Keratinocyte (primary cell): ENCODE results near the gene TFCP2L1. TPM values are rescaled to one million over a fixed set of nuclear protein-coding genes. Genes with fewer than 3 reads are reported as not detected.

Source experiments
- DNase-seq: peaks from one replicate; pipeline ENCODE4 v3.0.0-alpha.2; 2011; ENCODE audit warnings: low read depth, missing footprints, low spot score
- FAIRE-seq: peaks from 2 replicates; lab custom pipeline; 2011; peaks lifted over from hg19 to GRCh38; lab: Jason Lieb, UNC
- H2AFZ ChIP-seq: 2 replicates; pipeline ENCODE4 v1.6.0; 2012; ENCODE audit warnings: low read length, control low read depth, inconsistent platforms; ENCODE audit not compliant: control insufficient read depth
- H3K27ac ChIP-seq: 2 replicates; pipeline ENCODE4 v1.5.1; 2011; ENCODE audit warnings: low read length; ENCODE audit not compliant: control insufficient read depth, insufficient read depth
- H3K27me3 ChIP-seq: 3 replicates; pipeline ENCODE4 v1.6.0; 2011; ENCODE audit warnings: low read length; ENCODE audit not compliant: control insufficient read depth, insufficient read depth; ENCODE audit errors: extremely low read depth
- H3K36me3 ChIP-seq, 2 experiments: 2 replicates in 1 of 2; 3 replicates in 1 of 2; pipeline ENCODE4 v1.5.1; 2011; ENCODE audit warnings: low read length in 2 of 2, mild to moderate bottlenecking in 1 of 2; ENCODE audit not compliant: control insufficient read depth in 2 of 2, insufficient read depth in 2 of 2; ENCODE audit errors: extremely low read depth in 1 of 2
- H3K4me1 ChIP-seq: 3 replicates; pipeline ENCODE4 v1.5.1; 2011; ENCODE audit warnings: low read length; ENCODE audit not compliant: control insufficient read depth, insufficient read depth; ENCODE audit errors: extremely low read depth
- H3K4me2 ChIP-seq: 3 replicates; pipeline ENCODE4 v1.6.0; 2011; ENCODE audit warnings: low read depth, low read length; ENCODE audit not compliant: control insufficient read depth, insufficient read depth; ENCODE audit errors: extremely low read depth
- H3K4me3 ChIP-seq, 3 experiments: fragments of 200-600 bp in 1 of 3; sonication (generic) in 1 of 3; 2 replicates in 2 of 3; 3 replicates in 1 of 3; pipeline ENCODE4 v1.5.1; 2011 to 2016; ENCODE audit warnings: low read length in 3 of 3, mild to moderate bottlenecking in 3 of 3, control low read depth in 2 of 3, inconsistent platforms in 1 of 3, low read depth in 1 of 3, mixed read lengths in 1 of 3, mixed run types in 1 of 3, moderate library complexity in 1 of 3; ENCODE audit not compliant: control insufficient read depth in 2 of 3, insufficient read depth in 2 of 3; ENCODE audit errors: extremely low read depth in 1 of 3
- H3K79me2 ChIP-seq: 2 replicates; pipeline ENCODE4 v1.6.0; 2012; ENCODE audit warnings: low read length; ENCODE audit not compliant: control insufficient read depth, insufficient read depth
- H3K9ac ChIP-seq: 3 replicates; pipeline ENCODE4 v1.6.0; 2011; ENCODE audit warnings: low read length; ENCODE audit not compliant: control insufficient read depth, insufficient read depth; ENCODE audit errors: extremely low read depth
- H3K9me1 ChIP-seq: 3 replicates; pipeline ENCODE4 v1.6.0; 2011; ENCODE audit warnings: low read length; ENCODE audit not compliant: control insufficient read depth, insufficient read depth; ENCODE audit errors: extremely low read depth
- H3K9me3 ChIP-seq: 2 replicates; pipeline ENCODE4 v1.5.1; 2012; ENCODE audit warnings: low read depth, low read length; ENCODE audit not compliant: control insufficient read depth
- H4K20me1 ChIP-seq: 3 replicates; pipeline ENCODE4 v1.6.0; 2011; ENCODE audit warnings: low read length; ENCODE audit not compliant: control insufficient read depth, insufficient read depth; ENCODE audit errors: extremely low read depth
- CTCF ChIP-seq, 3 experiments: IDR thresholded peaks in 1 of 3; conservative IDR thresholded peaks in 1 of 3; optimal IDR thresholded peaks in 1 of 3; 2 replicates in 2 of 3; 3 replicates in 1 of 3; pipeline versions ENCODE3 to v1.5.1; 2011; ENCODE audit warnings: low read length in 3 of 3, mild to moderate bottlenecking in 3 of 3, moderate library complexity in 2 of 3, control low read depth in 1 of 3, inconsistent platforms in 1 of 3; ENCODE audit not compliant: insufficient read depth in 2 of 3; ENCODE audit errors: extremely low read depth in 1 of 3
- EZH2 ChIP-seq: IDR thresholded peaks from one replicate; pipeline ENCODE4 v1.6.1; 2012; ENCODE audit warnings: inconsistent platforms, mild to moderate bottlenecking, low read length, moderate library complexity
- dilution Hi-C: fragments of 300-500 bp; cut with MboI; formaldehyde crosslinking; loops from one replicate; pipeline ENCODE4 v1.7.0; 2020; ENCODE audit warnings: low sequenced_read_pairs; ENCODE audit not compliant: extremely low pct_ligation_motif_present
- polyA plus RNA-seq, 5 experiments: library from polyadenylated mRNA; depleted of rRNA in 3 of 5; stranded (reverse) in 3 of 5; stranded (forward) in 1 of 5; unstranded in 1 of 5; fragments of >200 nt; gene quantifications; 1 replicate in 1 of 5; 2 replicates in 3 of 5; 3 replicates in 1 of 5; pipeline versions ENCODE4 v1.2.1 to v1.2.3, GENCODE V29; 2011 to 2012; ENCODE audit warnings: missing spikeins in 2 of 5, low read depth in 1 of 5, low replicate concordance in 1 of 5

Gene TFCP2L1
- polyA plus RNA-seq, 1 donor (not counting 4 experiments of a cell fraction or from before 2014, with no cell fraction given) = 29.4 TPM

- H3K9me3 ChIP-seq = no peaks in the 10 kb centered on the region
- DNase-seq = no peak
- H3K9me1 ChIP-seq = no peaks in the 10 kb centered on the region
- H2AFZ ChIP-seq = no peak overlapping the region
- TF ChIP-seq EZH2 (no peak), CTCF (optimal IDR thresholded peaks at IDR 0.05 in 1 of 3, IDR thresholded peaks at IDR 0.05 in 1 of 3, conservative IDR thresholded peaks at IDR 0.05 in 1 of 3; ENCODE audit: extremely low read depth in 1 of 3, insufficient read depth in 2 of 3, low read length in 3 of 3) (no peak)
- H4K20me1 ChIP-seq = no peaks in the 10 kb centered on the region
- no peak for FAIRE-seq
- no peak overlapping the region for H3K27ac ChIP-seq
- no peaks in the 10 kb centered on the region for H3K79me2 ChIP-seq
- dilution Hi-C loops = no loop called here
- H3K27me3 ChIP-seq = no peaks in the 10 kb centered on the region
- no peak overlapping the region for H3K9ac ChIP-seq
- peaks cover 4% of the 10 kb centered on the region for H3K4me1 ChIP-seq
- no peak overlapping the region for H3K4me3 ChIP-seq
- H3K4me2 ChIP-seq = no peak overlapping the region
- no peaks in the 10 kb centered on the region for H3K36me3 ChIP-seq
These were observed 6.2 kb upstream of the TFCP2L1 start for GRCh38 chr2:121291251-121291580.

GRCh38 chr2:121289271-121289670 lies 4.3 kb upstream of the TFCP2L1 start:
- Histone ChIP-seq H4K20me1 (no peaks in the 10 kb centered on the region), H3K4me1 (peaks cover 7% of the 10 kb centered on the region), H2AFZ (no peak overlapping the region), H3K79me2 (peaks cover 7% of the 10 kb centered on the region), H3K9me1 (no peaks in the 10 kb centered on the region), H3K36me3 (no peaks in the 10 kb centered on the region), H3K4me3 (no peak overlapping the region), H3K9ac (no peak overlapping the region), H3K4me2 (no peak overlapping the region), H3K27me3 (no peaks in the 10 kb centered on the region), H3K27ac (no peak overlapping the region), H3K9me3 (no peaks in the 10 kb centered on the region)
- no peak for TF ChIP-seq CTCF (optimal IDR thresholded peaks at IDR 0.05 in 1 of 3, IDR thresholded peaks at IDR 0.05 in 1 of 3, conservative IDR thresholded peaks at IDR 0.05 in 1 of 3; ENCODE audit: extremely low read depth in 1 of 3, insufficient read depth in 2 of 3, low read length in 3 of 3)
- no peak for TF ChIP-seq EZH2
- dilution Hi-C loops = no loop called here
- DNase-seq (no peak), FAIRE-seq (no peak)
